ENCODE measurements around the gene NCKAP5. TPM values are rescaled to one million over a fixed set of nuclear protein-coding genes. Genes with fewer than 3 reads are reported as not detected.
A peak's percentile ranks its signal among the peaks of the same experiment; 100 is the strongest.

The NCKAP5 gene
- total and polyA plus RNA-seq, 2 of the 13 experiments (the other 11 are each of a cell fraction or from before 2014, with no cell fraction given), result 0.01 TPM; not detected in 1

DNA sequence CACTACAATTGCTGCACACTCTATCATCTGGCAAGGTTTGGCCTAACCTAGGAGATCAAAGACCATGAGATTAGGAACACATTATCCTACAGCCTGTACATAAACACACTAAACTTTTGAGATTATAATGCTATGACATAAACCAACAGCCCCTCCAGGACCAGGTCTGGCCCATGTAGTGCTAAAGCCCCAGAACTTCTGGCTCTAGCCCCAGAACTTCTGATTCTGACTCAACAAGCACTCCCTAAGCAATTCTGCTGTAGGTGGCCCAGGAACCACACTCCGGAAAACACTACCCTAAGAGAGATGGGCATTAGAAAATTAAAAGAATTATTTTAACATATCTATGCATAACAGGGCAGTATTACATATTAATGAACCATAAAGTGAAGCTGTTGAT is 528.7 kb downstream of the NCKAP5 start (continued):
- TF ChIP-seq SIX4 (CRISPR knock-in tag; IDR thresholded peaks at IDR 0.05) (no peak), ASH2L (IDR thresholded peaks at IDR 0.05; ENCODE audit: insufficient read length, low read depth, low read length) (no peak)

DNA sequence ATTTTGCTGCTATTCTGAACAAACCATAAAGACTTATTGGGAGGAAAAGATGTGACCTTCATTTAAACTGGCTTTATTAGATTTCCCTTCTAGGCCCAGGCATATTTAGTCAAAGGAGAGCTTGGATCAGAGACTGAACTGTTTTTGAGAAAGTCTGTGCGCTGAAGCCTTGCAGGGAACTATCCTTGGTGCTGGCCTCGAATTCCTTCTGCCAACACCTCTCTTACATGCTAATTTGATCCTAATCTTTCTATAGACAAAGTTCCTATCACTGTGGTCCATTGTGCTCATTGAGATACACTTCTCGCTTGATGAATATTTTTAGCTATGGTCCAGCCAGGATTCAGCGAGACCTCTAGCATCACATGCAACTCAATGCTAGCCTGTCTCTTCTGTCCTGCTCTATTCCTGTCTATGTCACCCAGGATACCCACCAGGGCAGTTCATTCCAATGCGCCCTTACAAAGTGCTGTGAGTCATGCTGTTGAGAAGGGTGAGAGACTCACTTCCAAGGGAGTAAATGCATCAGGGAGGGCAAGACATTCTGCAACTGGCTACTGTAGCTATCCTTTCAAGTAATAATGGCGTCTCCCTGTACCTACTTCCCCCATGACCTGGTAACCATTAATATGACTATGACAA is 541.6 kb downstream of the NCKAP5 start:
- Histone ChIP-seq H3K9me3 (ENCODE audit: low read length) (peaks cover 55% of the 10 kb centered on the region), H4K20me1 (ENCODE audit: insufficient read depth, low read length) (no peaks in the 10 kb centered on the region), H3K36me3 (replicated peaks in 1 of 2; ENCODE audit: control insufficient read depth in 1 of 2, insufficient read depth in 2 of 2, low read length in 2 of 2) (no peaks in the 10 kb centered on the region), H3K4me1 (ENCODE audit: insufficient read depth, low read length) (no peaks in the 10 kb centered on the region), H3K79me2 (ENCODE audit: insufficient read depth, low read length) (no peaks in the 10 kb centered on the region), H3K9ac (ENCODE audit: insufficient read depth, low read depth, low read length) (no peak overlapping the region), H2AFZ (ENCODE audit: low read length) (no peak overlapping the region), H3K4me3 (replicated peaks in 1 of 3; ENCODE audit: insufficient read depth in 1 of 3, low read depth in 2 of 3, low read length in 3 of 3) (no peak overlapping the region), H3K4me2 (ENCODE audit: low read depth, low read length) (no peak overlapping the region), H3K27ac (ENCODE audit: extremely low read length, insufficient read depth, low read length) (no peak overlapping the region), H3K27me3 (ENCODE audit: control insufficient read depth in 1 of 2, insufficient read depth in 2 of 2, low read length in 2 of 2) (no peaks in the 10 kb centered on the region)
- ChIA-PET CTCF (ENCODE audit: low intra/inter-chr PET ratio, low total read pairs) (no interaction called here), POLR2A (no interaction called here)
- WGBS (ENCODE audit: low lambda C conversion rate), result 34% methylated on average over 6 of the region's 6 CpGs
- TF ChIP-seq, protein P1, sequence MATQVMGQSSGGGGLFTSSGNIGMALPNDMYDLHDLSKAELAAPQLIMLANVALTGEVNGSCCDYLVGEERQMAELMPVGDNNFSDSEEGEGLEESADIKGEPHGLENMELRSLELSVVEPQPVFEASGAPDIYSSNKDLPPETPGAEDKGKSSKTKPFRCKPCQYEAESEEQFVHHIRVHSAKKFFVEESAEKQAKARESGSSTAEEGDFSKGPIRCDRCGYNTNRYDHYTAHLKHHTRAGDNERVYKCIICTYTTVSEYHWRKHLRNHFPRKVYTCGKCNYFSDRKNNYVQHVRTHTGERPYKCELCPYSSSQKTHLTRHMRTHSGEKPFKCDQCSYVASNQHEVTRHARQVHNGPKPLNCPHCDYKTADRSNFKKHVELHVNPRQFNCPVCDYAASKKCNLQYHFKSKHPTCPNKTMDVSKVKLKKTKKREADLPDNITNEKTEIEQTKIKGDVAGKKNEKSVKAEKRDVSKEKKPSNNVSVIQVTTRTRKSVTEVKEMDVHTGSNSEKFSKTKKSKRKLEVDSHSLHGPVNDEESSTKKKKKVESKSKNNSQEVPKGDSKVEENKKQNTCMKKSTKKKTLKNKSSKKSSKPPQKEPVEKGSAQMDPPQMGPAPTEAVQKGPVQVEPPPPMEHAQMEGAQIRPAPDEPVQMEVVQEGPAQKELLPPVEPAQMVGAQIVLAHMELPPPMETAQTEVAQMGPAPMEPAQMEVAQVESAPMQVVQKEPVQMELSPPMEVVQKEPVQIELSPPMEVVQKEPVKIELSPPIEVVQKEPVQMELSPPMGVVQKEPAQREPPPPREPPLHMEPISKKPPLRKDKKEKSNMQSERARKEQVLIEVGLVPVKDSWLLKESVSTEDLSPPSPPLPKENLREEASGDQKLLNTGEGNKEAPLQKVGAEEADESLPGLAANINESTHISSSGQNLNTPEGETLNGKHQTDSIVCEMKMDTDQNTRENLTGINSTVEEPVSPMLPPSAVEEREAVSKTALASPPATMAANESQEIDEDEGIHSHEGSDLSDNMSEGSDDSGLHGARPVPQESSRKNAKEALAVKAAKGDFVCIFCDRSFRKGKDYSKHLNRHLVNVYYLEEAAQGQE (IDR thresholded peaks at IDR 0.05; ENCODE audit: borderline replicate concordance in 1 of 2, low read depth in 1 of 2, low read length in 2 of 2), result peak; percentile 15 to 89
- TF ChIP-seq SP4 (CRISPR knock-in tag; IDR thresholded peaks at IDR 0.05) (no peak), MIER2 (CRISPR knock-in tag; IDR thresholded peaks at IDR 0.05) (peak; percentile 69; the same call in 1 of the 2 replicates)
- intact Hi-C loops (cut with micrococcal nuclease; ENCODE audit: unreplicated experiment) (no loop called here), in situ Hi-C loops (cut with HindIII; ENCODE audit: extremely low pct_ligation_motif_present, low pct_unique_long_range_greater_than_20kb) (no loop called here)
- DNase-seq (ENCODE audit: low spot score) (no peak), ATAC-seq (no peak), FAIRE-seq (no peak)
- BruUV-seq (replicated peaks), result no TSS peak

Data from HepG2 (cell line).